HepG2 (cell line): ENCODE data around the gene NDUFB3. TPM values are rescaled to one million over a fixed set of nuclear protein-coding genes. Genes with fewer than 3 reads are reported as not detected.

Experiments used
- BCL6 ChIP-seq: IDR thresholded peaks from 2 replicates; pipeline ENCODE4 v1.6.1; 2016; ENCODE audit warnings: missing genetic modification reagents, missing compliant biosample characterization
- ELF3 ChIP-seq: IDR thresholded peaks from 2 replicates; pipeline ENCODE4 v1.6.1; 2016; ENCODE audit warnings: missing genetic modification reagents, missing compliant biosample characterization
- FOXA3 ChIP-seq: IDR thresholded peaks from 2 replicates; pipeline ENCODE4 v1.6.1; 2016; ENCODE audit warnings: missing genetic modification reagents, missing compliant biosample characterization
- HMG20B ChIP-seq: conservative IDR thresholded peaks from 2 replicates; pipeline ENCODE4 v1.6.1; 2016; ENCODE audit warnings: missing genetic modification reagents, missing compliant biosample characterization
- HMGA1 ChIP-seq: sonication (generic); formaldehyde crosslinking; conservative IDR thresholded peaks from 2 replicates; pipeline ENCODE4 v1.4.0; 2020; ENCODE audit warnings: missing genetic modification reagents
- NCOA5 ChIP-seq: sonication (generic); formaldehyde crosslinking; IDR thresholded peaks from 2 replicates; pipeline ENCODE4 v1.4.0; 2020; ENCODE audit warnings: missing genetic modification reagents
- NR3C1 ChIP-seq: sonication (generic); formaldehyde crosslinking; IDR thresholded peaks from 2 replicates; pipeline ENCODE4 v1.4.0; 2020; ENCODE audit warnings: missing genetic modification reagents
- REL ChIP-seq: sonication (generic); formaldehyde crosslinking; conservative IDR thresholded peaks from 2 replicates; pipeline ENCODE4 v1.8.0; 2022; ENCODE audit warnings: mild to moderate bottlenecking, missing genetic modification reagents, moderate library complexity
- REST ChIP-seq, 2 experiments: IDR thresholded peaks; 2 replicates each; pipeline ENCODE4 v1.6.1; 2011 to 2012; ENCODE audit warnings: low read length in 2 of 2, borderline replicate concordance in 1 of 2, low read depth in 1 of 2, mild to moderate bottlenecking in 1 of 2, moderate library complexity in 1 of 2
- REXO4 ChIP-seq: sonication (generic); formaldehyde crosslinking; IDR thresholded peaks from 2 replicates; pipeline ENCODE4 v1.8.0; 2022; ENCODE audit warnings: missing genetic modification reagents, mild to moderate bottlenecking, borderline replicate concordance
- RFXANK ChIP-seq: IDR thresholded peaks from 2 replicates; pipeline ENCODE4 v1.6.1; 2016
- SOX13 ChIP-seq, 3 experiments: fragments of 450-650 bp in 1 of 3; sonication (generic) in 1 of 3; formaldehyde crosslinking in 1 of 3; IDR thresholded peaks in 2 of 3; conservative IDR thresholded peaks in 1 of 3; 2 replicates each; pipeline versions ENCODE4 v1.5.0 to v1.6.1; 2016 to 2020; ENCODE audit warnings: antibody characterized with exemption in 1 of 3, mild to moderate bottlenecking in 1 of 3, missing compliant biosample characterization in 1 of 3, missing genetic modification reagents in 1 of 3, moderate library complexity in 1 of 3
- ZFP90 ChIP-seq: sonication (generic); formaldehyde crosslinking; IDR thresholded peaks from 2 replicates; pipeline ENCODE4 v1.8.0; 2022; ENCODE audit warnings: missing genetic modification reagents, mild to moderate bottlenecking, inconsistent platforms, borderline replicate concordance
- ZIK1 ChIP-seq: sonication (generic); formaldehyde crosslinking; IDR thresholded peaks from 2 replicates; pipeline ENCODE4 v1.5.0; 2020; ENCODE audit warnings: mild to moderate bottlenecking, low read depth, missing genetic modification reagents, borderline replicate concordance
- ZNF18 ChIP-seq: sonication (generic); formaldehyde crosslinking; IDR thresholded peaks from 2 replicates; pipeline ENCODE4 v1.8.0; 2022; ENCODE audit warnings: mild to moderate bottlenecking, missing genetic modification reagents; ENCODE audit not compliant: insufficient replicate concordance
- ZNF30 ChIP-seq: sonication (generic); formaldehyde crosslinking; IDR thresholded peaks from 2 replicates; pipeline ENCODE4 v1.5.0; 2020; ENCODE audit warnings: mild to moderate bottlenecking, missing genetic modification reagents
- ZNF354B ChIP-seq: sonication (generic); formaldehyde crosslinking; IDR thresholded peaks from 2 replicates; pipeline ENCODE4 v1.8.0; 2022; ENCODE audit warnings: mild to moderate bottlenecking, missing genetic modification reagents
- ZNF44 ChIP-seq: sonication (generic); formaldehyde crosslinking; IDR thresholded peaks from 2 replicates; pipeline ENCODE4 v1.5.1; 2020; ENCODE audit warnings: mild to moderate bottlenecking, missing genetic modification reagents
- ZNF576 ChIP-seq: sonication (generic); formaldehyde crosslinking; IDR thresholded peaks from 2 replicates; pipeline ENCODE4 v1.4.0; 2020; ENCODE audit warnings: mild to moderate bottlenecking, missing genetic modification reagents
- ZNF577 ChIP-seq: sonication (generic); formaldehyde crosslinking; IDR thresholded peaks from 2 replicates; pipeline ENCODE4 v1.4.0; 2020; ENCODE audit warnings: mild to moderate bottlenecking, low read depth, missing genetic modification reagents, borderline replicate concordance
- ZNF678 ChIP-seq: sonication (generic); formaldehyde crosslinking; IDR thresholded peaks from 2 replicates; pipeline ENCODE4 v1.4.0; 2020; ENCODE audit warnings: mild to moderate bottlenecking, missing genetic modification reagents
- ZNF747 ChIP-seq: sonication (generic); formaldehyde crosslinking; IDR thresholded peaks from 2 replicates; pipeline ENCODE4 v1.8.1; 2023; ENCODE audit warnings: missing genetic modification reagents, mild to moderate bottlenecking, borderline replicate concordance
- ZNF75D ChIP-seq: sonication (generic); formaldehyde crosslinking; IDR thresholded peaks from 2 replicates; pipeline ENCODE4 v1.8.1; 2023; ENCODE audit warnings: missing genetic modification reagents, mild to moderate bottlenecking, borderline replicate concordance
- polyA plus RNA-seq, 8 experiments: library from polyadenylated mRNA; depleted of rRNA in 3 of 8; stranded (reverse) in 7 of 8; unstranded in 1 of 8; fragments of >200 nt; fragmentation: Illumina TruSeq in 4 of 8; extraction: Trizol in 4 of 8; gene quantifications; 2 replicates each; pipeline versions ENCODE4 v1.2.1 to v1.2.3, GENCODE V29; 2011 to 2016; ENCODE audit warnings: low read depth in 4 of 8, missing spikeins in 1 of 8, mixed read lengths in 1 of 8; ENCODE audit not compliant: insufficient read depth in 1 of 8
- total RNA-seq, 5 experiments: library from RNA; depleted of rRNA; stranded (reverse); fragments of >200 nt; fragmentation: Illumina TruSeq; extraction: Trizol; gene quantifications; 2 replicates each; pipeline ENCODE4 v1.2.3, GENCODE V29; 2016; ENCODE audit warnings: low read depth in 1 of 5

The NDUFB3 gene
- total and polyA plus RNA-seq, 2 of the 13 experiments (the other 11 are each of a cell fraction or from before 2014, with no cell fraction given) = 50.7 to 159 TPM

GRCh38 chr2:201128933-201129505 is 57.2 kb downstream of the NDUFB3 start (continued):
- TF ChIP-seq ZNF44 (CRISPR knock-in tag) = no peak
- no peak for TF ChIP-seq ZIK1 (CRISPR knock-in tag)
- no peak for TF ChIP-seq HMGA1 (CRISPR knock-in tag)
- 0 out of 2 replicates have a peak, but pooled peaks have one; percentile 49 for TF ChIP-seq BCL6 (CRISPR knock-in tag)
- TF ChIP-seq ZFP90 (CRISPR knock-in tag) = no peak
- no peak for TF ChIP-seq REXO4 (CRISPR knock-in tag)
- no peak for TF ChIP-seq REL
- TF ChIP-seq ZNF18 (CRISPR knock-in tag) = no peak
- no peak for TF ChIP-seq HMG20B (CRISPR knock-in tag)
- no peak for TF ChIP-seq ZNF576 (CRISPR knock-in tag)
- no peak for TF ChIP-seq ZNF30 (CRISPR knock-in tag)
- TF ChIP-seq NR3C1 (CRISPR knock-in tag) = no peak
- TF ChIP-seq RFXANK = no peak
- TF ChIP-seq ZNF747 (CRISPR knock-in tag) = no peak
- TF ChIP-seq ZNF354B (CRISPR knock-in tag) = no peak
- no peak for TF ChIP-seq ZNF678
- peak; percentile 91 for TF ChIP-seq ELF3 (CRISPR knock-in tag)
- no peak for TF ChIP-seq ZNF577 (CRISPR knock-in tag)
- TF ChIP-seq FOXA3 (CRISPR knock-in tag) = peak; percentile 36; the same call in 1 of the 2 replicates
- TF ChIP-seq REST (IDR thresholded peaks at IDR 0.05; ENCODE audit: borderline replicate concordance in 1 of 2, low read depth in 1 of 2, low read length in 2 of 2) = no peak
- 0 out of 2 replicates have a peak, but pooled peaks have one; percentile 39 for TF ChIP-seq SOX13 (IDR thresholded peaks at IDR 0.05)
- TF ChIP-seq SOX13 (CRISPR knock-in tag; conservative IDR thresholded peaks at IDR 0.05 in 1 of 2, IDR thresholded peaks at IDR 0.05 in 1 of 2) = peak in 1 of 2 experiments; percentile 90; a peak in 2 of 4 replicates
- no peak for TF ChIP-seq NCOA5 (CRISPR knock-in tag)
- TF ChIP-seq ZNF75D (CRISPR knock-in tag) = no peak
